Neural crest cell (in vitro differentiated cells): Measurements from ENCODE around the gene ENPP5. TPM values are rescaled to one million over a fixed set of nuclear protein-coding genes. Genes with fewer than 3 reads are reported as not detected.

ENCODE experiments used
- DNase-seq: peaks from one replicate; pipeline ENCODE4 v3.0.0; 2021; ENCODE audit warnings: low read depth, mixed read lengths, low spot score
- H3K27ac Mint-ChIP-seq: one replicate; pipeline ENCODE4 v1.8.0; 2021; ENCODE audit warnings: mild to moderate bottlenecking, mixed read lengths; ENCODE audit not compliant: unreplicated experiment
- H3K27me3 Mint-ChIP-seq: 2 replicates; pipeline ENCODE4 v1.8.0; 2021; ENCODE audit warnings: low read depth, mild to moderate bottlenecking, mixed read lengths
- H3K36me3 Mint-ChIP-seq: 2 replicates; pipeline ENCODE4 v1.8.0; 2021; ENCODE audit warnings: low read depth, mild to moderate bottlenecking, mixed read lengths
- H3K4me1 Mint-ChIP-seq: 2 replicates; pipeline ENCODE4 v1.8.0; 2021; ENCODE audit warnings: mixed read lengths
- H3K4me3 Mint-ChIP-seq: one replicate; pipeline ENCODE4 v1.8.0; 2021; ENCODE audit warnings: mild to moderate bottlenecking, mixed read lengths
- H3K9me3 Mint-ChIP-seq: 2 replicates; pipeline ENCODE4 v1.8.0; 2021; ENCODE audit warnings: mixed read lengths
- CTCF ChIP-seq: fragments of 200-600 bp; sonication (generic); conservative IDR thresholded peaks from 2 replicates; pipeline ENCODE4 v1.5.0; 2021; ENCODE audit warnings: antibody characterized with exemption, mild to moderate bottlenecking
- total RNA-seq: library from RNA; stranded (reverse); gene quantifications from 2 replicates; pipeline ENCODE4 v1.2.1, GENCODE V29; 2021

The ENPP5 gene
- total RNA-seq, 1 donor from 2014 or later: 0.68 TPM

GRCh38 chr6:46215777-46216176, 45.0 kb upstream of the ENPP5 start:
- Mint-ChIP-seq H3K9me3 (no peaks in the 10 kb centered on the region), H3K36me3 (no peaks in the 10 kb centered on the region), H3K27me3 (no peaks in the 10 kb centered on the region), H3K27ac (no peak overlapping the region), H3K4me1 (no peaks in the 10 kb centered on the region), H3K4me3 (no peak overlapping the region)
- TF ChIP-seq CTCF: no peak
- no peak for DNase-seq

GRCh38 chr6:46215213-46215612, 44.4 kb upstream of the ENPP5 start:
- H3K27me3 Mint-ChIP-seq: no peaks in the 10 kb centered on the region
- TF ChIP-seq CTCF: no peak
- DNase-seq: no peak
- H3K27ac Mint-ChIP-seq: no peak overlapping the region
- no peaks in the 10 kb centered on the region for H3K9me3 Mint-ChIP-seq
- no peaks in the 10 kb centered on the region for H3K36me3 Mint-ChIP-seq
- H3K4me3 Mint-ChIP-seq: no peak overlapping the region
- no peaks in the 10 kb centered on the region for H3K4me1 Mint-ChIP-seq

GRCh38 chr6:46211917-46212316, 41.1 kb upstream of the ENPP5 start:
- no peaks in the 10 kb centered on the region for H3K9me3 Mint-ChIP-seq
- TF ChIP-seq CTCF: no peak
- H3K36me3 Mint-ChIP-seq: no peaks in the 10 kb centered on the region
- DNase-seq: no peak
- H3K4me3 Mint-ChIP-seq: no peak overlapping the region
- H3K27ac Mint-ChIP-seq: no peak overlapping the region
- no peaks in the 10 kb centered on the region for H3K4me1 Mint-ChIP-seq
- peaks cover 5% of the 10 kb centered on the region for H3K27me3 Mint-ChIP-seq

GRCh38 chr6:46210294-46210693, 39.5 kb upstream of the ENPP5 start:
- Mint-ChIP-seq H3K27ac (no peak overlapping the region), H3K4me1 (no peaks in the 10 kb centered on the region), H3K4me3 (no peak overlapping the region), H3K27me3 (peaks cover 5% of the 10 kb centered on the region), H3K36me3 (no peaks in the 10 kb centered on the region), H3K9me3 (no peaks in the 10 kb centered on the region)
- no peak for TF ChIP-seq CTCF
- DNase-seq: no peak

- no peak for DNase-seq
- H3K4me1 Mint-ChIP-seq: no peaks in the 10 kb centered on the region
- no peak for TF ChIP-seq CTCF
- H3K27ac Mint-ChIP-seq: no peak overlapping the region
- H3K4me3 Mint-ChIP-seq: no peak overlapping the region
- H3K27me3 Mint-ChIP-seq: peaks cover 5% of the 10 kb centered on the region
- H3K9me3 Mint-ChIP-seq: no peaks in the 10 kb centered on the region
- H3K36me3 Mint-ChIP-seq: no peaks in the 10 kb centered on the region
Observed at GRCh38 chr6:46208303-46208702, 37.5 kb upstream of the ENPP5 start.

- no peak for DNase-seq
- no peaks in the 10 kb centered on the region for H3K9me3 Mint-ChIP-seq
- H3K27ac Mint-ChIP-seq: no peak overlapping the region
- no peak overlapping the region for H3K4me3 Mint-ChIP-seq
- H3K4me1 Mint-ChIP-seq: no peaks in the 10 kb centered on the region
- TF ChIP-seq CTCF: no peak
- peaks cover 5% of the 10 kb centered on the region for H3K27me3 Mint-ChIP-seq
- no peaks in the 10 kb centered on the region for H3K36me3 Mint-ChIP-seq
Observed at GRCh38 chr6:46207174-46207573, 36.4 kb upstream of the ENPP5 start.
